ENCODE results near the gene NPC1. TPM values are rescaled to one million over a fixed set of nuclear protein-coding genes. Genes with fewer than 3 reads are reported as not detected.

The NPC1 gene
- total RNA-seq, 4 donors from 2014 or later, result 10.0 to 58.9 (median 41.1) TPM

DNA sequence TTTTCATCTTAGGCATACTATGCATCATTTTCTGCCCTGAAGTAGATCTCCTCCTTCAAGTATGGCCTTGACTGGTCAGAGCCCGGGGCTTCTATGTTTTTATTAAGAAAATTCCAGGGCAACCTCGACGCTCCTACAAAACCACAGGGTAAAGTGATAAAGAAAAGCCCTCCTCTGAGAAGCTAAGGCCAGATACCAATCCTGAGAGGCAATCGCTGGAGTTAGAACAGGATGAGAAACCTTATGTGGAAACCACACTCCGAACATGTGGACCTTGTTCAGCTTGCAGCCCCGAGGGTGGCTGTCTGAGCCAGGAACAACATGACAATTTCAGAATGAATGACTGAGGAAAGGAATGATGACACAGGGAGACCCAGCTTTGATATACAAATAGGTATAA lies 47.4 kb downstream of the NPC1 start:
- TF ChIP-seq, protein P1, sequence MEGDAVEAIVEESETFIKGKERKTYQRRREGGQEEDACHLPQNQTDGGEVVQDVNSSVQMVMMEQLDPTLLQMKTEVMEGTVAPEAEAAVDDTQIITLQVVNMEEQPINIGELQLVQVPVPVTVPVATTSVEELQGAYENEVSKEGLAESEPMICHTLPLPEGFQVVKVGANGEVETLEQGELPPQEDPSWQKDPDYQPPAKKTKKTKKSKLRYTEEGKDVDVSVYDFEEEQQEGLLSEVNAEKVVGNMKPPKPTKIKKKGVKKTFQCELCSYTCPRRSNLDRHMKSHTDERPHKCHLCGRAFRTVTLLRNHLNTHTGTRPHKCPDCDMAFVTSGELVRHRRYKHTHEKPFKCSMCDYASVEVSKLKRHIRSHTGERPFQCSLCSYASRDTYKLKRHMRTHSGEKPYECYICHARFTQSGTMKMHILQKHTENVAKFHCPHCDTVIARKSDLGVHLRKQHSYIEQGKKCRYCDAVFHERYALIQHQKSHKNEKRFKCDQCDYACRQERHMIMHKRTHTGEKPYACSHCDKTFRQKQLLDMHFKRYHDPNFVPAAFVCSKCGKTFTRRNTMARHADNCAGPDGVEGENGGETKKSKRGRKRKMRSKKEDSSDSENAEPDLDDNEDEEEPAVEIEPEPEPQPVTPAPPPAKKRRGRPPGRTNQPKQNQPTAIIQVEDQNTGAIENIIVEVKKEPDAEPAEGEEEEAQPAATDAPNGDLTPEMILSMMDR (IDR thresholded peaks at IDR 0.05), result no peak
- no peak for TF ChIP-seq POLR2A (IDR thresholded peaks at IDR 0.05)
- no peaks in the 10 kb centered on the region for H3K36me3 ChIP-seq
- H3K27ac ChIP-seq, result no peak overlapping the region

DNA sequence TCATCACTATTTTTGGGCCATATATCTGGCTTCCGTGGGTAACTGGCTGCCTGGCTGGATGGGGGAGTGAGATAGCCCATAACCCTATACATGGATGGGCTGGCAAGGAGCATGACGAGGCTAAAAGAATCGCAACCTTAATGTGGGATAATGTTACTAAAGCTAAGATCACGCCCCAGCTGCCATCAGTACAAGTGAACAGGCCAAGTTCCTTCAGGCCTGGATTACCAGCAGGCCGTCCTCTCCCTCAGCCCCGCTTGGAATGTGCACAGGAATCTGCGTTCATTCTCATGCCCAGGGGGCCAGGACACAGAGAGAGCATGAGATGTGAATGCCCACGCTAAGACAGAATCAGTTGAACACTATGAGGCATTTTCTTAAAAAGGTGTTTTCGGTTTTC lies 48.3 kb downstream of the NPC1 start:
- DNase-seq, result no peak
- no peaks in the 10 kb centered on the region for H3K9me3 ChIP-seq
- H3K27me3 ChIP-seq, result no peaks in the 10 kb centered on the region
- no peaks in the 10 kb centered on the region for H3K36me3 ChIP-seq
- TF ChIP-seq, protein P1 (IDR thresholded peaks at IDR 0.05), result no peak
- no peak for TF ChIP-seq POLR2A (IDR thresholded peaks at IDR 0.05)
- no peak overlapping the region for H3K4me3 ChIP-seq
- H3K4me1 ChIP-seq, result no peaks in the 10 kb centered on the region
- no peak overlapping the region for H3K27ac ChIP-seq
- intact Hi-C loops (cut with DNase I; ENCODE audit: low total_unique reads), result no loop called here

More for the DNA sequence above, 47.4 kb downstream of the NPC1 start:
- intact Hi-C loops (cut with DNase I; ENCODE audit: low total_unique reads), result no loop called here
- Histone ChIP-seq H3K9me3 (no peaks in the 10 kb centered on the region), H3K4me3 (no peak overlapping the region), H3K27me3 (no peaks in the 10 kb centered on the region), H3K4me1 (no peaks in the 10 kb centered on the region)
- no peak for DNase-seq

DNA sequence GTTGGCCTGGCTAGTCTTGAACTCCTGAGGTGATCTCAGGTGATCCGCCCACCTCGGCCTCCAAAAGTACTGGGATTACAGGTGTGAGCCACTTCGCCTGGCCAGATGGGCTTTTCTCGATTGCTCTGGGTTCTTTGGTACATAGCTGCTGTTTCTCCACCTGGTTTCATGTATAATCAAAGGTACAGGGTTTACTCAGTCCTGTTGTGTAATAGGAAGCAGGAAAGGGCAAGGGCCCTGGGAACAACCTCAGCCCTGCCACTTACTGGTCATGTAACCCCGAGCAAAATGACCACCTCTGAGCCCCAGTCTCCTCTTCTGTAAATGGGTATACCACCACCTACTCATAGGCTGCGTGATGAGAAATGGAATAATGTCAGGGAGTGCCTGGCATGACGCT lies 49.0 kb downstream of the NPC1 start:
- no peaks in the 10 kb centered on the region for H3K9me3 ChIP-seq
- intact Hi-C loops (cut with DNase I; ENCODE audit: low total_unique reads), result no loop called here
- no peak for DNase-seq
- no peak for TF ChIP-seq POLR2A (IDR thresholded peaks at IDR 0.05)
- TF ChIP-seq, protein P1 (IDR thresholded peaks at IDR 0.05), result no peak
- no peaks in the 10 kb centered on the region for H3K27me3 ChIP-seq
- no peaks in the 10 kb centered on the region for H3K4me1 ChIP-seq
- no peak overlapping the region for H3K4me3 ChIP-seq
- H3K36me3 ChIP-seq, result no peaks in the 10 kb centered on the region
- H3K27ac ChIP-seq, result no peak overlapping the region

DNA sequence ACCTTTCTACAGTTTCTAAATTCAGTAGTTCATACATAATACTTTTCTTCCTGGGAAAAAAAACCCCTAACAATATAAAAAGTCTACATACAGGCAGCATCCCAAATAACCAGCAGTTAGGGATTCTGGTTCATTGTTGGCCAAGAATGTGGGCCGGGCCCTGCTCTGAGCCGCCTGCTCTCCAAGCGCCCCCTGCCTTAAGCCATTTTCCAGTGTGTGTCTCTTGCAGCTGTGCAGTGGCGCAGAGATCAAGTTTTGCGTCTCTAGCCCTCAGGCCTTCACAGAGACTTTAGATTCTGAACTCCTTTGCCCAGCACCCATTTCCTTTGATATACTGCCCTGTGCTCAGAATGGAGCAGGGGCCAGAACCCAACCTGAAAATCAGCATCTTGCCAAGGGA lies 50.1 kb downstream of the NPC1 start:
- DNase-seq, result no peak
- Histone ChIP-seq H3K27me3 (no peaks in the 10 kb centered on the region), H3K4me1 (no peaks in the 10 kb centered on the region), H3K36me3 (no peaks in the 10 kb centered on the region), H3K9me3 (no peaks in the 10 kb centered on the region), H3K27ac (no peak overlapping the region), H3K4me3 (no peak overlapping the region)
- intact Hi-C loops (cut with DNase I; ENCODE audit: low total_unique reads), result no loop called here
- TF ChIP-seq, protein P1 (IDR thresholded peaks at IDR 0.05), result no peak
- no peak for TF ChIP-seq POLR2A (IDR thresholded peaks at IDR 0.05)

DNA sequence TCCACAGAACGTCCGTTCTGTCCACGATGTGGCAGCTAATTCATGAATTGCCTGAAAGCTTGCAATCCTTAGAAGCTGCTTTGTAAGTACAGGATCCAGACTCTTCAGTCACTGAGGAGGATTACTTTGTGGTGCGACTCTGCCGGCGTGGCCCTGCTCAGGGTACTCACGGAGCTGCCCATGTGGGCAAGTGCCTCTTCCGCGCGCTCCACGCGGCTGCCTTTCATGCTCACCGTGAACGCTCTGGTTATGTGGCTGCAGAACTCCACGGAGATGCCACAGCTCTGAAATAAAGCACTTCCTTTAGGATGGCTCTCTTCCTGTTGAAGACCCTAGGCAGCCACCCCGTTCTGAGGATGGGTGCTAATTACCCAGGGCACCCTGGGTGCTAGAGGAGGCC lies 52.0 kb downstream of the NPC1 start:
- TF ChIP-seq, protein P1 (IDR thresholded peaks at IDR 0.05), result no peak
- H3K4me1 ChIP-seq, result no peaks in the 10 kb centered on the region
- H3K9me3 ChIP-seq, result no peaks in the 10 kb centered on the region
- no peak overlapping the region for H3K27ac ChIP-seq
- intact Hi-C loops (cut with DNase I; ENCODE audit: low total_unique reads), result no loop called here
- H3K4me3 ChIP-seq, result no peak overlapping the region
- DNase-seq, result no peak
- H3K27me3 ChIP-seq, result no peaks in the 10 kb centered on the region
- H3K36me3 ChIP-seq, result no peaks in the 10 kb centered on the region

All from uterus (tissue), 4 donors.